ENCODE data around the gene FADS6. TPM values are rescaled to one million over a fixed set of nuclear protein-coding genes. Genes with fewer than 3 reads are reported as not detected.

Gene FADS6
- total and polyA plus RNA-seq, 2 of the 13 experiments (the other 11 are each of a cell fraction or from before 2014, with no cell fraction given): 0.11 TPM

DNA sequence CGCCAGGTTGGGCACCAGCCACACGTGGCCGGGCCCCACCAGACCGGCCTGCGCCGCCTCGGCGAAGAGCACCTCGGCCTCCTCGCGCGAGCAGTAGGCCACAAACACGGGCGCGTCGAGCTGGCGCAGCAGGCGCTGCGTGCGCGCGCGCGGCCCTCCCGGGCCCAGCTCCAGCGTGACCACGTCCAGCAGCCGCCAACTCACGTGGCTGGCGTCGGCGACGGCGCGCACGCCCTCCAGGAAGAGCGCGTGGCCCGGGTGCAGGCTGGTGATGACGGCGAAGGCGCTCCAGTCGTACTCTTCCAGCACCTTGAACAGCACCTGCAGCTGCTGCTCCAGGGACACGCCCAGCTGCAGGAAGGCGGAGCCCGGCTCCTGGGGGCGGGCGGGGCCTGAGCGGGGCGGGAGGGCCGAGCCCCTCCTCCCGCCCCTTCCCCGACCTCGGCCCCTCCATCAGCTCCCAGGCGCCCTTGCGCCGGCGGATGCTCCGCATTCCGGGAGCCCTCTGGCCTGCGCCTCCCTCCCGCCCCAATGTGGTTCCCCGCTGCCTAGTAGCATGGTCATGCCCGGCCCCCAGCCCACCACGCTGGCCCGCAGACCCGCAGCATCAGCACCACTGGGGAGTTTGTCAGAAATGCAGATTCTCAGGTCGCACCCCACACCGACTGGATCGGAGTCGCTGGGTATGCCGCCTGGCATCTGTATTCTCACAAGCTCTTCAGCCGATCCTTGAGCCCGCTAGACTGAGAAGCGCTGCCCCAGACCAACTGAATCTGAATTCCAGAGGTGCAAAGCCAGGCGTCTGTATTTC, 41.0 kb downstream of the FADS6 start (continued):
- TF ChIP-seq GTF3A (CRISPR knock-in tag; conservative IDR thresholded peaks at IDR 0.05) (no peak), ZNF256 (CRISPR knock-in tag; conservative IDR thresholded peaks at IDR 0.05) (no peak), ZNF547 (CRISPR knock-in tag; IDR thresholded peaks at IDR 0.05) (peak; percentile 58; the same call in 1 of the 2 replicates), ZNF446 (CRISPR knock-in tag; IDR thresholded peaks at IDR 0.05) (no peak), ZNF761 (CRISPR knock-in tag; conservative IDR thresholded peaks at IDR 0.05) (0 out of 2 replicates have a peak, but pooled peaks have one; percentile 28)
- TF ChIP-seq, protein P1, sequence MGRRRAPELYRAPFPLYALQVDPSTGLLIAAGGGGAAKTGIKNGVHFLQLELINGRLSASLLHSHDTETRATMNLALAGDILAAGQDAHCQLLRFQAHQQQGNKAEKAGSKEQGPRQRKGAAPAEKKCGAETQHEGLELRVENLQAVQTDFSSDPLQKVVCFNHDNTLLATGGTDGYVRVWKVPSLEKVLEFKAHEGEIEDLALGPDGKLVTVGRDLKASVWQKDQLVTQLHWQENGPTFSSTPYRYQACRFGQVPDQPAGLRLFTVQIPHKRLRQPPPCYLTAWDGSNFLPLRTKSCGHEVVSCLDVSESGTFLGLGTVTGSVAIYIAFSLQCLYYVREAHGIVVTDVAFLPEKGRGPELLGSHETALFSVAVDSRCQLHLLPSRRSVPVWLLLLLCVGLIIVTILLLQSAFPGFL (CRISPR knock-in tag; IDR thresholded peaks at IDR 0.05): no peak
- TF ChIP-seq, protein P2, sequence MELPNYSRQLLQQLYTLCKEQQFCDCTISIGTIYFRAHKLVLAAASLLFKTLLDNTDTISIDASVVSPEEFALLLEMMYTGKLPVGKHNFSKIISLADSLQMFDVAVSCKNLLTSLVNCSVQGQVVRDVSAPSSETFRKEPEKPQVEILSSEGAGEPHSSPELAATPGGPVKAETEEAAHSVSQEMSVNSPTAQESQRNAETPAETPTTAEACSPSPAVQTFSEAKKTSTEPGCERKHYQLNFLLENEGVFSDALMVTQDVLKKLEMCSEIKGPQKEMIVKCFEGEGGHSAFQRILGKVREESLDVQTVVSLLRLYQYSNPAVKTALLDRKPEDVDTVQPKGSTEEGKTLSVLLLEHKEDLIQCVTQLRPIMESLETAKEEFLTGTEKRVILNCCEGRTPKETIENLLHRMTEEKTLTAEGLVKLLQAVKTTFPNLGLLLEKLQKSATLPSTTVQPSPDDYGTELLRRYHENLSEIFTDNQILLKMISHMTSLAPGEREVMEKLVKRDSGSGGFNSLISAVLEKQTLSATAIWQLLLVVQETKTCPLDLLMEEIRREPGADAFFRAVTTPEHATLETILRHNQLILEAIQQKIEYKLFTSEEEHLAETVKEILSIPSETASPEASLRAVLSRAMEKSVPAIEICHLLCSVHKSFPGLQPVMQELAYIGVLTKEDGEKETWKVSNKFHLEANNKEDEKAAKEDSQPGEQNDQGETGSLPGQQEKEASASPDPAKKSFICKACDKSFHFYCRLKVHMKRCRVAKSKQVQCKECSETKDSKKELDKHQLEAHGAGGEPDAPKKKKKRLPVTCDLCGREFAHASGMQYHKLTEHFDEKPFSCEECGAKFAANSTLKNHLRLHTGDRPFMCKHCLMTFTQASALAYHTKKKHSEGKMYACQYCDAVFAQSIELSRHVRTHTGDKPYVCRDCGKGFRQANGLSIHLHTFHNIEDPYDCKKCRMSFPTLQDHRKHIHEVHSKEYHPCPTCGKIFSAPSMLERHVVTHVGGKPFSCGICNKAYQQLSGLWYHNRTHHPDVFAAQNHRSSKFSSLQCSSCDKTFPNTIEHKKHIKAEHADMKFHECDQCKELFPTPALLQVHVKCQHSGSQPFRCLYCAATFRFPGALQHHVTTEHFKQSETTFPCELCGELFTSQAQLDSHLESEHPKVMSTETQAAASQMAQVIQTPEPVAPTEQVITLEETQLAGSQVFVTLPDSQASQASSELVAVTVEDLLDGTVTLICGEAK (IDR thresholded peaks at IDR 0.05): no peak
- TF ChIP-seq, protein P2 (CRISPR knock-in tag; IDR thresholded peaks at IDR 0.05): no peak
- TF ChIP-seq, protein P3, sequence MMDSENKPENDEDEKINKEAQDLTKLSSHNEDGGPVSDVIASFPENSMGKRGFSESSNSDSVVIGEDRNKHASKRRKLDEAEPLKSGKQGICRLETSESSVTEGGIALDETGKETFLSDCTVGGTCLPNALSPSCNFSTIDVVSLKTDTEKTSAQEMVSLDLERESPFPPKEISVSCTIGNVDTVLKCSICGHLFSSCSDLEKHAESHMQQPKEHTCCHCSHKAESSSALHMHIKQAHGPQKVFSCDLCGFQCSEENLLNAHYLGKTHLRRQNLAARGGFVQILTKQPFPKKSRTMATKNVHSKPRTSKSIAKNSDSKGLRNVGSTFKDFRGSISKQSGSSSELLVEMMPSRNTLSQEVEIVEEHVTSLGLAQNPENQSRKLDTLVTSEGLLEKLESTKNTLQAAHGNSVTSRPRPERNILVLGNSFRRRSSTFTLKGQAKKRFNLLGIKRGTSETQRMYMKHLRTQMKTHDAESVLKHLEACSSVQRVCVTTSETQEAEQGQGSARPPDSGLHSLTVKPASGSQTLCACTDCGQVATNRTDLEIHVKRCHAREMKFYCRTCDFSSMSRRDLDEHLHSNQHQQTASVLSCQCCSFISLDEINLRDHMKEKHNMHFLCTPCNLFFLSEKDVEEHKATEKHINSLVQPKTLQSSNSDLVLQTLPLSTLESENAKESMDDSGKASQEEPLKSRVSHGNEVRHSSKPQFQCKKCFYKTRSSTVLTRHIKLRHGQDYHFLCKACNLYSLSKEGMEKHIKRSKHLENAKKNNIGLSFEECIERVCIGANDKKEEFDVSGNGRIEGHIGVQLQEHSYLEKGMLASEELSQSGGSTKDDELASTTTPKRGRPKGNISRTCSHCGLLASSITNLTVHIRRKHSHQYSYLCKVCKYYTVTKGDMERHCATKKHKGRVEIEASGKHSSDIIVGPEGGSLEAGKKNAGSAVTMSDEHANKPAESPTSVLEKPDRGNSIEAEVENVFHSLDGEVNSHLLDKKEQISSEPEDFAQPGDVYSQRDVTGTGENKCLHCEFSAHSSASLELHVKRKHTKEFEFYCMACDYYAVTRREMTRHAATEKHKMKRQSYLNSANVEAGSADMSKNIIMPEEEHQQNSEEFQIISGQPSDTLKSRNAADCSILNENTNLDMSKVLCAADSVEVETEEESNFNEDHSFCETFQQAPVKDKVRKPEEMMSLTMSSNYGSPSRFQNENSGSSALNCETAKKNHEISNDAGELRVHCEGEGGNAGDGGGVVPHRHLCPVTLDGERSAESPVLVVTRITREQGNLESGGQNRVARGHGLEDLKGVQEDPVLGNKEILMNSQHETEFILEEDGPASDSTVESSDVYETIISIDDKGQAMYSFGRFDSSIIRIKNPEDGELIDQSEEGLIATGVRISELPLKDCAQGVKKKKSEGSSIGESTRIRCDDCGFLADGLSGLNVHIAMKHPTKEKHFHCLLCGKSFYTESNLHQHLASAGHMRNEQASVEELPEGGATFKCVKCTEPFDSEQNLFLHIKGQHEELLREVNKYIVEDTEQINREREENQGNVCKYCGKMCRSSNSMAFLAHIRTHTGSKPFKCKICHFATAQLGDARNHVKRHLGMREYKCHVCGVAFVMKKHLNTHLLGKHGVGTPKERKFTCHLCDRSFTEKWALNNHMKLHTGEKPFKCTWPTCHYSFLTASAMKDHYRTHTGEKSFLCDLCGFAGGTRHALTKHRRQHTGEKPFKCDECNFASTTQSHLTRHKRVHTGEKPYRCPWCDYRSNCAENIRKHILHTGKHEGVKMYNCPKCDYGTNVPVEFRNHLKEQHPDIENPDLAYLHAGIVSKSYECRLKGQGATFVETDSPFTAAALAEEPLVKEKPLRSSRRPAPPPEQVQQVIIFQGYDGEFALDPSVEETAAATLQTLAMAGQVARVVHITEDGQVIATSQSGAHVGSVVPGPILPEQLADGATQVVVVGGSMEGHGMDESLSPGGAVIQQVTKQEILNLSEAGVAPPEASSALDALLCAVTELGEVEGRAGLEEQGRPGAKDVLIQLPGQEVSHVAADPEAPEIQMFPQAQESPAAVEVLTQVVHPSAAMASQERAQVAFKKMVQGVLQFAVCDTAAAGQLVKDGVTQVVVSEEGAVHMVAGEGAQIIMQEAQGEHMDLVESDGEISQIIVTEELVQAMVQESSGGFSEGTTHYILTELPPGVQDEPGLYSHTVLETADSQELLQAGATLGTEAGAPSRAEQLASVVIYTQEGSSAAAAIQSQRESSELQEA (CRISPR knock-in tag; IDR thresholded peaks at IDR 0.05; ENCODE audit: not compliant biosample characterization): peak; percentile 82
